ENCODE measurements around the gene WFDC8.

DNA sequence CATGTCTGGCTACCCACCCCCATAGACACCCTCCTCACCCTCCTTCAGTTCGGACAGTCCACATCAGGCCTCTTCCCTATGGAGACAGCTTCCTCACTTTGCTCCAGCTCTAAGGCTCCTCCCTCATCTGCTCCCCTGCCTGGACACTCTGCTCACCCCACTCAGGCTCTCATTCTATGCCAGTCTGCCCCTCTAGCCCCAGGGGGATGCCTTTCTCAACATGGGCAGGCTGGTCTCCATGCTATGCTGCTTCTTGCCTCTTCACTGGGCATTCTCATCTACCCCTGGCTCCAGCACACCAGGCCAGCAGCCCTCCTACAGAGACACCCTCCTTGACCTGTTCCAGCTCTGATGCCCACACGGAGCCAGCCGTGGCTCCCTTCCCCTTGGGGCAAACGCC is at the start of gene WFDC8:
- TF ChIP-seq POLR2AphosphoS5 (IDR thresholded peaks at IDR 0.05; ENCODE audit: borderline replicate concordance, low read depth, low read length): no peak
- no peak for TF ChIP-seq EZH2 (IDR thresholded peaks at IDR 0.05)

Data from SK-N-MC (cell line).